ENCODE data around the gene KRT23. TPM values are rescaled to one million over a fixed set of nuclear protein-coding genes. Genes with fewer than 3 reads are reported as not detected.
A peak's percentile ranks its signal among the peaks of the same experiment; 100 is the strongest.

The KRT23 gene
- total RNA-seq, 1 experiment from 2014 or later: not detected

- no peak overlapping the region for H3K27ac ChIP-seq
- no peak for DNase-seq (ENCODE audit: low read depth in 1 of 2, low spot score in 2 of 2)
- no peak overlapping the region for H3K4me3 ChIP-seq
- no peaks in the 10 kb centered on the region for H3K27me3 ChIP-seq (replicated peaks)
- no peaks in the 10 kb centered on the region for H3K9me3 ChIP-seq (replicated peaks)
- H3K4me1 ChIP-seq (replicated peaks): peaks cover 40% of the 10 kb centered on the region
- H3K36me3 ChIP-seq: no peaks in the 10 kb centered on the region
Measured at GRCh38 chr17:40912486-40913210, 24.8 kb downstream of the KRT23 start.

DNA sequence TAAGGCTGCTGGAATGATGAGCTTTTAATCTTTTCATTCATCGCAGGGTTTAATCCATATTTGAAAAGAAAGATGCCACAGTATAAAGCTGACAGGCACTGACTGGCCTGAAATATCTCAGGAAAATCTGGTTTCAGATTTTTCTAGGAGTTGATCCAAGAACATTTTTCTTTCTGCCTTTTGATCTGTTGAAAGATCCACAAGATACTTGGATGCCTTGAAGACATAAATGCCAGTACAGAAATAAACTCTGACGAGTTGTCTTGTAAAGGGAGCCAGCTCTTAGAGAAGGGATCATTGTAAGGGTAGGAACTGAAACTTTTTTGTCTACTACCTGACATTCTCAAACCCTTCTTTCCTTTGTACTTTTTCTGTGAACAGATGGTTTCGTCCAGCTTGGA is 27.0 kb downstream of the KRT23 start:
- no peak for DNase-seq (ENCODE audit: low read depth in 1 of 2, low spot score in 2 of 2)
- Histone ChIP-seq H3K27me3 (replicated peaks) (no peaks in the 10 kb centered on the region), H3K9me3 (replicated peaks) (no peaks in the 10 kb centered on the region), H3K4me3 (no peak overlapping the region), H3K27ac (peak overlapping the region; percentile 51), H3K36me3 (no peaks in the 10 kb centered on the region), H3K4me1 (replicated peaks) (peaks cover 29% of the 10 kb centered on the region)

- no peaks in the 10 kb centered on the region for H3K36me3 ChIP-seq
- H3K4me1 ChIP-seq (replicated peaks): peaks cover 22% of the 10 kb centered on the region
- no peak for DNase-seq (ENCODE audit: low read depth in 1 of 2, low spot score in 2 of 2)
- peak overlapping the region; percentile 51 for H3K27ac ChIP-seq
- no peaks in the 10 kb centered on the region for H3K27me3 ChIP-seq (replicated peaks)
- H3K9me3 ChIP-seq (replicated peaks): no peaks in the 10 kb centered on the region
- H3K4me3 ChIP-seq: no peak overlapping the region
Measured at GRCh38 chr17:40909755-40910154, 27.7 kb downstream of the KRT23 start.

- H3K4me3 ChIP-seq: no peak overlapping the region
- H3K27me3 ChIP-seq (replicated peaks): no peaks in the 10 kb centered on the region
- no peaks in the 10 kb centered on the region for H3K36me3 ChIP-seq
- peak overlapping the region; percentile 51 for H3K27ac ChIP-seq
- peak; percentile 83 to 87 for DNase-seq (ENCODE audit: low read depth in 1 of 2, low spot score in 2 of 2)
- peaks cover 19% of the 10 kb centered on the region for H3K4me1 ChIP-seq (replicated peaks)
- H3K9me3 ChIP-seq (replicated peaks): no peaks in the 10 kb centered on the region
Measured at GRCh38 chr17:40909351-40909750, 28.1 kb downstream of the KRT23 start.

- Histone ChIP-seq H3K9me3 (replicated peaks) (no peaks in the 10 kb centered on the region), H3K4me3 (no peak overlapping the region), H3K36me3 (no peaks in the 10 kb centered on the region), H3K27ac (no peak overlapping the region), H3K4me1 (replicated peaks) (peaks cover 38% of the 10 kb centered on the region), H3K27me3 (replicated peaks) (no peaks in the 10 kb centered on the region)
- DNase-seq (ENCODE audit: low read depth in 1 of 2, low spot score in 2 of 2): no peak
Measured at GRCh38 chr17:40906613-40907012, 30.8 kb downstream of the KRT23 start.

DNA sequence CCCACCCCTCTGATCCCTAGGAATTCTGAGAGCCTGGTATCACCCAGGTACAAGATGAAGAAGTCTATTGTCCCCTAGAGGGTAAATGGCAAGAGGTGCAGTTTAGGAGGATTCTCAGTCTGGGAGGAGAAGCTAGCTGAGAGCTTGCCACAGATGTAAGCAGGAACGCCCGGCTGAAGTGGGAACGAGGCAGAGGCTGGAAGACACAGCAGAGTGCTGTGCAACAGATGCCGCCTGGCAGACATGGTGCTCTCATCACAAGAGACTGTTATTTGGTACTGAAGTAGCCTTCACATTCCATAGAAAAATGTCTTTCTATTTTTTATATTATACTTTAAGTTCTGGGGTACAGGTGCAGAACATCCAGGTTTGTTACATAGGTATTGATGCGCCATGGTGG is 32.1 kb downstream of the KRT23 start:
- DNase-seq (ENCODE audit: low read depth in 1 of 2, low spot score in 2 of 2): no peak
- H3K36me3 ChIP-seq: no peaks in the 10 kb centered on the region
- H3K4me3 ChIP-seq: no peak overlapping the region
- H3K27me3 ChIP-seq (replicated peaks): no peaks in the 10 kb centered on the region
- no peak overlapping the region for H3K27ac ChIP-seq
- H3K9me3 ChIP-seq (replicated peaks): no peaks in the 10 kb centered on the region
- peaks cover 38% of the 10 kb centered on the region for H3K4me1 ChIP-seq (replicated peaks)

DNA sequence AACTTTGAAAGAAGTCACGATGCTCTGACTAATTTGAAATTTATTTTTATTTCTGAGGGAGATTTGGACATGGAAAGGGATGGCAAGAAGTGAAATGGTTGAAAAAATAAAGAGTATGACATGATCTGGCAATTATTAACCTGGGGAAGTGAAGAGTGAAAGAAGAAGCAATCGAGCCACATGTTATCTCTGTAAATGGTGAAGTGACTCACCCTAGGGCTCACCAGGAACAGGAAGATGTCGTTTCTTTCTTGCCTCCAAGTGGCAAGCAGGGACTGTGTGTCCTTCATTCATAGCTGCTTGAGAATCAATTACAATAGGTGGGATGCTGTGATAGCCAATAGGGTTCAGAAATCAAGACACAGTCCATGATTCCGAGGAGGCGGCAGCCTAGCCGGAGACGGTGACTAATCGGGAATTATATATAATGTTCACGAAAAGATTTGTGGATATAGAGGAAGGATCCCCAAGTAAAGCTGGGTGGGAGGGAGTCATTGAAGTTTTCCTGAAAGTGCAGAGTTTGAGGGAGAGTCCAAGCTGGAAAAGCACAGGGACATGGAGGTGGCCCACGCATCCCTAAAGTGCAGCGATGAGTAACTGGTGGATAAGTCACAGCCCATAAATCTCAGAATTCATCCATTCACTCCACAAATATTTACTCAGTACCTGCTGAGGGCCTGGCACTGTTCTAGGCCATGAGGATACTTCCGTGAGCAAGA is 34.2 kb downstream of the KRT23 start:
- peak; percentile 44 to 54 for DNase-seq (ENCODE audit: low read depth in 1 of 2, low spot score in 2 of 2)
- H3K36me3 ChIP-seq: no peaks in the 10 kb centered on the region
- H3K27ac ChIP-seq: peak overlapping the region; percentile 74
- no peaks in the 10 kb centered on the region for H3K9me3 ChIP-seq (replicated peaks)
- no peaks in the 10 kb centered on the region for H3K27me3 ChIP-seq (replicated peaks)
- H3K4me1 ChIP-seq (replicated peaks): peaks cover 25% of the 10 kb centered on the region
- H3K4me3 ChIP-seq: no peak overlapping the region

- Histone ChIP-seq H3K27ac (peak overlapping the region; percentile 74), H3K4me3 (no peak overlapping the region), H3K27me3 (replicated peaks) (no peaks in the 10 kb centered on the region), H3K4me1 (replicated peaks) (peaks cover 25% of the 10 kb centered on the region), H3K36me3 (no peaks in the 10 kb centered on the region), H3K9me3 (replicated peaks) (no peaks in the 10 kb centered on the region)
- DNase-seq (ENCODE audit: low read depth in 1 of 2, low spot score in 2 of 2): no peak
Measured at GRCh38 chr17:40902498-40902897, 34.9 kb downstream of the KRT23 start.

GRCh38 chr17:40901981-40902474 is 35.4 kb downstream of the KRT23 start:
- no peaks in the 10 kb centered on the region for H3K36me3 ChIP-seq
- DNase-seq (ENCODE audit: low read depth in 1 of 2, low spot score in 2 of 2): peak; percentile 69 to 83
- no peak overlapping the region for H3K4me3 ChIP-seq
- H3K4me1 ChIP-seq (replicated peaks): peaks cover 25% of the 10 kb centered on the region
- peak overlapping the region; percentile 74 for H3K27ac ChIP-seq
- no peaks in the 10 kb centered on the region for H3K27me3 ChIP-seq (replicated peaks)
- H3K9me3 ChIP-seq (replicated peaks): no peaks in the 10 kb centered on the region

GRCh38 chr17:40900809-40901356 is 36.6 kb downstream of the KRT23 start:
- H3K9me3 ChIP-seq (replicated peaks): no peaks in the 10 kb centered on the region
- H3K4me1 ChIP-seq (replicated peaks): peaks cover 33% of the 10 kb centered on the region
- H3K27ac ChIP-seq: no peak overlapping the region
- no peaks in the 10 kb centered on the region for H3K36me3 ChIP-seq
- H3K27me3 ChIP-seq (replicated peaks): no peaks in the 10 kb centered on the region
- no peak for DNase-seq (ENCODE audit: low read depth in 1 of 2, low spot score in 2 of 2)
- no peak overlapping the region for H3K4me3 ChIP-seq

GRCh38 chr17:40896916-40897455 is 40.5 kb downstream of the KRT23 start:
- DNase-seq (ENCODE audit: low read depth in 1 of 2, low spot score in 2 of 2): no peak
- no peaks in the 10 kb centered on the region for H3K27me3 ChIP-seq (replicated peaks)
- H3K4me3 ChIP-seq: no peak overlapping the region

GRCh38 chr17:40895106-40895730 is 42.2 kb downstream of the KRT23 start:
- Histone ChIP-seq H3K27me3 (replicated peaks) (0 out of 2 replicates have a peak, but pooled peaks cover under 1% of the 10 kb centered on the region), H3K36me3 (no peaks in the 10 kb centered on the region), H3K9me3 (replicated peaks) (no peaks in the 10 kb centered on the region), H3K4me1 (replicated peaks) (peaks cover 18% of the 10 kb centered on the region), H3K4me3 (no peak overlapping the region), H3K27ac (peak overlapping the region; percentile 63)
- peak; percentile 77 to 95 for DNase-seq (ENCODE audit: low read depth in 1 of 2, low spot score in 2 of 2)

More at GRCh38 chr17:40896916-40897455, 40.5 kb downstream of the KRT23 start:
- peaks cover 27% of the 10 kb centered on the region for H3K4me1 ChIP-seq (replicated peaks)
- H3K9me3 ChIP-seq (replicated peaks): no peaks in the 10 kb centered on the region
- no peak overlapping the region for H3K27ac ChIP-seq
- no peaks in the 10 kb centered on the region for H3K36me3 ChIP-seq

GRCh38 chr17:40888196-40888720 is 49.2 kb downstream of the KRT23 start:
- H3K27ac ChIP-seq: no peak overlapping the region

More at GRCh38 chr17:40888196-40888720, 49.2 kb downstream of the KRT23 start:
- Histone ChIP-seq H3K9me3 (replicated peaks) (no peaks in the 10 kb centered on the region), H3K4me3 (no peak overlapping the region), H3K4me1 (replicated peaks) (no peaks in the 10 kb centered on the region), H3K36me3 (no peaks in the 10 kb centered on the region), H3K27me3 (replicated peaks) (peaks cover 30% of the 10 kb centered on the region)
- no peak for DNase-seq (ENCODE audit: low read depth in 1 of 2, low spot score in 2 of 2)

Measured in SJSA1 (cell line).